ENCODE results near the gene FRAS1. TPM values are rescaled to one million over a fixed set of nuclear protein-coding genes. Genes with fewer than 3 reads are reported as not detected.

FRAS1 gene
- total and polyA plus RNA-seq, 2 of the 8 experiments (the other 6 are each of a cell fraction or from before 2014, with no cell fraction given) = 38.5 to 109 TPM

GRCh38 chr4:78520808-78521226, 463.7 kb downstream of the FRAS1 start (continued):
- TF ChIP-seq BRCA1 (IDR thresholded peaks at IDR 0.05; ENCODE audit: low read depth, low read length) (no peak), ATF2 (IDR thresholded peaks at IDR 0.05; ENCODE audit: low read length) (no peak), TEAD4 (IDR thresholded peaks at IDR 0.05; ENCODE audit: low read depth, low read length) (no peak), RAD21 (IDR thresholded peaks at IDR 0.05 in 1 of 2, conservative IDR thresholded peaks at IDR 0.05 in 1 of 2; ENCODE audit: low read depth in 2 of 2, low read length in 2 of 2) (no peak), TBP (IDR thresholded peaks at IDR 0.05; ENCODE audit: low read depth, low read length) (no peak)

Data from H1 (cell line).